ENCODE measurements around the gene POLR2I.

GRCh38 chr19:36106991-36107390 lies 7.7 kb downstream of the POLR2I start:
- TF ChIP-seq ZBTB33 (IDR thresholded peaks at IDR 0.05) (no peak), CTCF (IDR thresholded peaks at IDR 0.05; ENCODE audit: low read depth, low read length, missing input control) (no peak), REST (IDR thresholded peaks at IDR 0.05) (no peak), JUND (IDR thresholded peaks at IDR 0.05) (no peak), SP1 (IDR thresholded peaks at IDR 0.05) (no peak), RXRA (IDR thresholded peaks at IDR 0.05) (no peak), RAD21 (IDR thresholded peaks at IDR 0.05) (no peak), YY1 (IDR thresholded peaks at IDR 0.05) (no peak), FOXA1 (IDR thresholded peaks at IDR 0.05) (no peak), MAX (IDR thresholded peaks at IDR 0.05) (no peak), TAF1 (conservative IDR thresholded peaks at IDR 0.05) (no peak), EGR1 (IDR thresholded peaks at IDR 0.05; ENCODE audit: low read depth in 2 of 2) (no peak), GABPA (IDR thresholded peaks at IDR 0.05 in 1 of 2, conservative IDR thresholded peaks at IDR 0.05 in 1 of 2) (no peak), HNF4A (conservative IDR thresholded peaks at IDR 0.05) (no peak)
